Measurements from ENCODE around the gene KIF11.
A peak's percentile ranks its signal among the peaks of the same experiment; 100 is the strongest.

KIF11 gene

GRCh38 chr10:92690915-92691590, 98.1 kb downstream of the KIF11 start:
- TF ChIP-seq CTCF (IDR thresholded peaks at IDR 0.05; ENCODE audit: insufficient read depth, low read length, missing control alignments), result no peak
- DNase-seq (ENCODE audit: low read depth, low spot score), result no peak
- ChIA-PET POLR2A (interaction anchor here (1.8 kb wide), 1 partner anchor 8 kb away, joined by 5 read pairs; no protein-coding TSS in a partner anchor), CTCF (interaction anchor here (1.1 to 2.0 kb wide), 4 partner anchors 10 to 152 kb away, joined by 3 to 7 read pairs (median 6); no protein-coding TSS in a partner anchor)
- H3K4me3 ChIP-seq (ENCODE audit: low read depth, low read length), result peak overlapping the region; percentile 68; the same call in 1 of the 2 replicates

GRCh38 chr10:92691591-92692079, 98.7 kb downstream of the KIF11 start:
- H3K4me3 ChIP-seq (ENCODE audit: low read depth, low read length), result no peak overlapping the region
- ChIA-PET CTCF (no interaction called here), POLR2A (no interaction called here)
- no peak for DNase-seq (ENCODE audit: low read depth, low spot score)
- TF ChIP-seq CTCF (IDR thresholded peaks at IDR 0.05; ENCODE audit: insufficient read depth, low read length, missing control alignments), result no peak

GRCh38 chr10:92692080-92692671, 99.2 kb downstream of the KIF11 start:
- no peak overlapping the region for H3K4me3 ChIP-seq (ENCODE audit: low read depth, low read length)

GRCh38 chr10:92692697-92693533, 100.0 kb downstream of the KIF11 start:
- DNase-seq (ENCODE audit: low read depth, low spot score), result no peak
- no peak overlapping the region for H3K4me3 ChIP-seq (ENCODE audit: low read depth, low read length)
- ChIA-PET POLR2A (no interaction called here), CTCF (no interaction called here)
- no peak for TF ChIP-seq CTCF (IDR thresholded peaks at IDR 0.05; ENCODE audit: insufficient read depth, low read length, missing control alignments)

More at GRCh38 chr10:92692080-92692671, 99.2 kb downstream of the KIF11 start:
- no peak for DNase-seq (ENCODE audit: low read depth, low spot score)
- CTCF ChIA-PET, result no interaction called here
- TF ChIP-seq CTCF (IDR thresholded peaks at IDR 0.05; ENCODE audit: insufficient read depth, low read length, missing control alignments), result no peak
- POLR2A ChIA-PET, result no interaction called here

GRCh38 chr10:92693534-92693893, 100.6 kb downstream of the KIF11 start:
- POLR2A ChIA-PET, result no interaction called here
- CTCF ChIA-PET, result no interaction called here
- TF ChIP-seq CTCF (IDR thresholded peaks at IDR 0.05; ENCODE audit: insufficient read depth, low read length, missing control alignments), result no peak
- no peak for DNase-seq (ENCODE audit: low read depth, low spot score)
- no peak overlapping the region for H3K4me3 ChIP-seq (ENCODE audit: low read depth, low read length)

All from AG04449 (cell line).